ENCODE results near the gene PIK3CA.

DNA sequence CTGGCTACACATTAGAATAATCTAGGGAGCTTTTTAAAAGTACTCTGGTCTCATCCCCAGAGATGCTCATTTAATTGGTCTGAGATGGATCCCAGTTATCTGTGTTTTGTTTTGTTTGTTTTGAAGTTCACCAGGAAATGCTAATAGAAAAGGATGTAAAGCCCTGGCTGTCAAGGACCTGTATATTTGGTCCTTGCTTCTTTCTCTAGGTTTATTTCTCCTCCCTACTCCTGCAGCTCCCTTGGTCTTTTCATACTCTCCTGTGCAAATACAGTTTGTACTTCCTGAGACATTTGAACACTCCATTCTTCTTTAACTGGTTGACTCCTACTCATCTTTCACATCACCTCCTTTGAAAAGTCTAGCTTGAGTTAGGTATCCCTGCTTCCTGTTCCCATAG lies 3.3 kb downstream of the PIK3CA start:
- TF ChIP-seq, protein P1, sequence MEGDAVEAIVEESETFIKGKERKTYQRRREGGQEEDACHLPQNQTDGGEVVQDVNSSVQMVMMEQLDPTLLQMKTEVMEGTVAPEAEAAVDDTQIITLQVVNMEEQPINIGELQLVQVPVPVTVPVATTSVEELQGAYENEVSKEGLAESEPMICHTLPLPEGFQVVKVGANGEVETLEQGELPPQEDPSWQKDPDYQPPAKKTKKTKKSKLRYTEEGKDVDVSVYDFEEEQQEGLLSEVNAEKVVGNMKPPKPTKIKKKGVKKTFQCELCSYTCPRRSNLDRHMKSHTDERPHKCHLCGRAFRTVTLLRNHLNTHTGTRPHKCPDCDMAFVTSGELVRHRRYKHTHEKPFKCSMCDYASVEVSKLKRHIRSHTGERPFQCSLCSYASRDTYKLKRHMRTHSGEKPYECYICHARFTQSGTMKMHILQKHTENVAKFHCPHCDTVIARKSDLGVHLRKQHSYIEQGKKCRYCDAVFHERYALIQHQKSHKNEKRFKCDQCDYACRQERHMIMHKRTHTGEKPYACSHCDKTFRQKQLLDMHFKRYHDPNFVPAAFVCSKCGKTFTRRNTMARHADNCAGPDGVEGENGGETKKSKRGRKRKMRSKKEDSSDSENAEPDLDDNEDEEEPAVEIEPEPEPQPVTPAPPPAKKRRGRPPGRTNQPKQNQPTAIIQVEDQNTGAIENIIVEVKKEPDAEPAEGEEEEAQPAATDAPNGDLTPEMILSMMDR (IDR thresholded peaks at IDR 0.05): no peak
- no peak for TF ChIP-seq POLR2A (IDR thresholded peaks at IDR 0.05)
